ENCODE data around the gene GRAMD2A.
A peak's percentile ranks its signal among the peaks of the same experiment; 100 is the strongest.

Gene GRAMD2A

GRCh38 chr15:72130272-72130671, 67.3 kb downstream of the GRAMD2A start:
- DNase-seq, result no peak

GRCh38 chr15:72128359-72128758, 69.2 kb downstream of the GRAMD2A start:
- DNase-seq, result no peak

- no peak for DNase-seq
These were observed 69.8 kb downstream of the GRAMD2A start for GRCh38 chr15:72127724-72128322.

GRCh38 chr15:72124218-72124617, 73.4 kb downstream of the GRAMD2A start:
- DNase-seq, result no peak

GRCh38 chr15:72118017-72118978, 79.3 kb downstream of the GRAMD2A start, which contains the start of the genes MYO9A and SENP8:
Gene MYO9A, minus strand, starts transcription at chr15:72118150. Its CDS starts 71,587 bp downstream, at chr15:72046563.
Gene SENP8, plus strand, starts transcription at chr15:72118403. Its CDS starts 21,221 bp downstream, at chr15:72139624.
- peak; percentile 96 for DNase-seq

GRCh38 chr15:72117486-72118016, 80.0 kb downstream of the GRAMD2A start:
- peak; percentile 70 for DNase-seq

- no peak for DNase-seq
These were observed 80.7 kb downstream of the GRAMD2A start for GRCh38 chr15:72116731-72117485.

- no peak for DNase-seq
These were observed 84.1 kb downstream of the GRAMD2A start for GRCh38 chr15:72113347-72114031.

- DNase-seq, result no peak
These were observed 84.8 kb downstream of the GRAMD2A start for GRCh38 chr15:72112805-72113204.

GRCh38 chr15:72112116-72112515, 85.5 kb downstream of the GRAMD2A start:
- no peak for DNase-seq

GRCh38 chr15:72110355-72110754, 87.2 kb downstream of the GRAMD2A start:
- DNase-seq, result no peak

Data from activated naive CD4-positive, alpha-beta T cell treated with anti-CD3 and anti-CD28 coated beads, Interleukin-2, amount 50 U/mL, for 16 hours (primary cell).